AG08395 (cell line): Measurements from ENCODE around the gene TINAGL1.
"Not testable (repeated sequence)": the region's sequence is repeated elsewhere in the genome, so short reads cannot be mapped to it uniquely, and the experiment has no call there.

Experiments
- DNase-seq: peaks from one replicate; pipeline ENCODE4 v3.0.0; 2012; ENCODE audit warnings: mixed read lengths, low spot score

The TINAGL1 gene

GRCh38 chr1:31583995-31584868 lies 7.9 kb downstream of the TINAGL1 start:
- DNase-seq: no peak

- no peak for DNase-seq
Observed at GRCh38 chr1:31584869-31585735, 8.8 kb downstream of the TINAGL1 start.

- DNase-seq: no peak
Observed at GRCh38 chr1:31585736-31586365, 9.5 kb downstream of the TINAGL1 start.

- DNase-seq: no peak
Observed at GRCh38 chr1:31586376-31587327, 10.3 kb downstream of the TINAGL1 start.

- DNase-seq: not testable (repeated sequence)
Observed at GRCh38 chr1:31587328-31587699, 11.0 kb downstream of the TINAGL1 start.

GRCh38 chr1:31587720-31588423 lies 11.6 kb downstream of the TINAGL1 start:
- DNase-seq: peak; percentile 65

- peak; percentile 45 for DNase-seq
Observed at GRCh38 chr1:31588751-31589515, 12.6 kb downstream of the TINAGL1 start.

- peak; percentile 39 for DNase-seq
Observed at GRCh38 chr1:31591425-31592093, 15.2 kb downstream of the TINAGL1 start.

GRCh38 chr1:31592132-31592531 lies 15.8 kb downstream of the TINAGL1 start:
- DNase-seq: no peak

- no peak for DNase-seq
Observed at GRCh38 chr1:31593136-31593665, 16.9 kb downstream of the TINAGL1 start.

- peak; percentile 82 for DNase-seq
Observed at GRCh38 chr1:31593770-31594632, 17.7 kb downstream of the TINAGL1 start.

- no peak for DNase-seq
Observed at GRCh38 chr1:31595836-31596736, 19.8 kb downstream of the TINAGL1 start.

- no peak for DNase-seq
Observed at GRCh38 chr1:31596737-31597097, 20.4 kb downstream of the TINAGL1 start.

GRCh38 chr1:31598980-31599379 lies 22.7 kb downstream of the TINAGL1 start:
- no peak for DNase-seq

GRCh38 chr1:31600641-31601040 lies 24.3 kb downstream of the TINAGL1 start:
- no peak for DNase-seq

- no peak for DNase-seq
Observed at GRCh38 chr1:31602081-31602480, 25.8 kb downstream of the TINAGL1 start.

- DNase-seq: no peak
Observed at GRCh38 chr1:31605908-31606427, 29.7 kb downstream of the TINAGL1 start.
